LoVo (cell line): ENCODE results near the gene SETDB1.

Source experiments
- DNase-seq: peaks from one replicate; pipeline ENCODE4 v3.0.0-alpha.2; 2016; ENCODE audit warnings: low spot score

The SETDB1 gene

DNA sequence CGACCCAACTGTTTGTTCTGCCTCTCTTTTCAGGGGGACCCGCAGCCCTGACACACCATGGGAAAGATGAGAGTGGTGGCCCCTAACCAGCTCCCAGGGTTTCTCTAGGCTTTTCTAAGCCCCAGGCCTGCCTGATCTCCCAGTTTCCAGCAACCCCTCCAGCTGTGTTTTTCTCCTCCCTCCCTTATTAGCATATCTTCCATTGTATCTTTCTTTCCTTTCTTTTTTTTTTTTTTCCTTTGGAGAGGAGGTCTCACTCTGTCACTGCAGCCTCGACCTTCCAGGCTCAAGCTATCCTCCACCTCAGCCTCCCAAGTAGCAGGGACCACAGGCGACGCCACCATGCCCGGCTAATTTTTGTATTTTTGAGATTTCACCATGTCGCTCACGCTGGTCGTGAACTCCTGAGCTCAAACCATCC is 50.2 kb downstream of the SETDB1 start:
- no peak for DNase-seq

DNA sequence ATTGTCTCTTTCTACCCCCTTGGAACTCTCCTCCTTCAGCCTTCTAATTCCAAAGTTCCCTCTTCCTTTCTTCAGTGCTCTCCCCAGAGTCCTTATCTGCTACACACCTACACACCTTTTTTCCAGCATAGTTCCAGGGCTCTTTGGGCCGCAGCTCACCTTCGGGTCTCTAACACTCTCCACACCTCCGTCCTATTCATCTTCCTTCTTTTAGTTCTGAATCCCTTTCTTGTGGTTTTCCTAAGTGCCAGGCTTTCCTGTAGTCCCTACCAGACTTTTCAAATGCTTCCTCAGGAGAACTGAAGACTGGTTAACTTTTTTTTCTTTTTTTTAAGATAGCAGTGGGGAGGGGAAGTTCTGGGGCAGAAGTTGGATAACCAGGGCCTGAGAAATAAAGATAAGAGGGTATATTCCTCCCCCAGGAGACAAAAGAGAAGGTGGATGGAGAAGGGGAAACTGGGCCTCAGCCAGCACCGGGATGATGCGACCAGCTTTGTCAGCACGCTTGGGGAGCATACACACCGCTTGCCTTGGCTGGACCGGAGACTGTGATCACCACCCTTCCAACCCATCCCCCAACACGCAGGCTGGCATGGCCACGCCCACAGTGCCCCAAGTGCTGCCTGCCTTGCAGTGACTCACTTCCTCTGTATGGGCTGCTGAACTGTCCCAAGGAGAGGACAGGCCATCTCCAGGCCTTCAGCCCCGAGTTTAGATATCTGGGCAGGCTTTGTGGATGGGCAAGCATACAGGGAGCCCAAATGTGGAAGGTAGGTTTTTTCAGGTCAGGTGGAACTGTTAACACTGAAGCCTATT is 50.9 kb downstream of the SETDB1 start:
- peak; percentile 75 for DNase-seq

DNA sequence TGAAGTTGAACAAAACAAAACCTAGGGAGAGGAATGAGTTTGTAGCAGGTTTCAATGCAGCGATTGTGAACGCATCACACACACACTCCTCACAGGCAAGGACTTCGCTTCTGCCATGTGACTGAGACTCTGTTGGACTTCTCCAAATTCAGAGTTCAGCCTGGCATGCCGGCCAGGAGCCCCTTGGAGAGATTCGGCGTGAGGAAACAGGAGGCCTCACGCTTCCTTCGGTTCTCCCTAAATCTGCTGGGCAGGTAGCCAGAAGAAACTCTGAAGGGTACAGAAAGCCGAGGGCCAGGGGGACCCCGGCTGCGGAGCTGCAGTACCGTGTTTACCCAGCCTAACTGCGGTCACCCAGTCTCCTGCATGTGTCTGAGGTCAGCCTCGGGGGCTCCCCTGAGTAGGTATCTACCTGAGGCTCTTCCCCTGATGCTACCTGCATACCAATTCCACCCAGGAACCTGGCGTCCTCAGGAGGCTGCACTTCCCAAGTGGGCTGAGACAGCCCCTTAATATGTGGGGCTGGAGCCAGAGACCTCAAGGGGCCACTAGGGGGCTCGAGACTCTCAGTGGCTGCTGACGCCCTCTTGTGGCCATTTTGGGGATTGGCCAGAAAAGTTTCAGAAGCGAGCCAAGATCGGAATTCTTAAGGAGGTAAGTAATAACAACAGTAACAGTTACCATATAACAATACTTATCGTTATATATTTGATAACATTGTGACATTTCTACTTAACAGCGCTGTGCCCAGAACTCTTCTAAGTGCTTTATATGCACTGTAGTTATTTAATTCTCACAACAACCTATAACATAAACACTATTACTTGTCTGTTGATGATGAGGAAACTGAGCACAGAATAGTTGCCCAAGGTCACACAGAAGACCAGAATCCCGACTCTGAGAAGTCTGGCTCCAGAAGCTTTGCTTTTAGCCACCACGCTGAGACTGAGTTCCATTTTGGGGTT is 53.2 kb downstream of the SETDB1 start:
- DNase-seq: peak; percentile 91

DNA sequence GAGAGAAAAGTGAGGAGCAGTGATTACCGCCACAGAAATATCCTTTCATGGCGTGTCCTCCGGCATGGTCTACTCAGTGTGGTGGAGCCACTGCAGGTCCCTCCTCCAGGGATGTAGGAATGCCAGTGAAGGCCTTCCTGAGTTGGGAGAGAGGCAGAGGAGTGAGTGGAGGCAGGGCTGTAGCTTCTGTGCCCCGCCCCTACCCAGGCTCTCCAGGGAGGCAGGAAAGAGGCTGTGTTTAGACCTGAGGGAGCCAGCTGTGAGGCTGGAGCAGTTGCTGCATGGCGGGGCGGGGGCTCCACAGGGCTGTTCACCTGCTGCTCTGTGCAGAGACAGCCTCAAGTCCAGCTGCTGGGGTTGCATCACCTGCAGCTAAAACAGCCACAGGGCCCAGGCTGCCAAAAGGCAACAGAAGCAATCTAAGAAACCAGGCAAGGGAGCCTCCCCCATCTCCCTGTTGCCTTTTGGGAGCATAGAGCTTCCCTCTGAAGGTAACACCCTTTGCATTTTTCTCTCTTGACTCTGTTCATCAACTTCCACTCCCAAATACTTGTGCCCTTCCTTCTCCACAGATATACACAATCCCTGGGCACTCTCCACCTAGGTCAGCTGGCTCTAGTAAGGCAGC is 55.1 kb downstream of the SETDB1 start:
- DNase-seq: peak; percentile 34

DNA sequence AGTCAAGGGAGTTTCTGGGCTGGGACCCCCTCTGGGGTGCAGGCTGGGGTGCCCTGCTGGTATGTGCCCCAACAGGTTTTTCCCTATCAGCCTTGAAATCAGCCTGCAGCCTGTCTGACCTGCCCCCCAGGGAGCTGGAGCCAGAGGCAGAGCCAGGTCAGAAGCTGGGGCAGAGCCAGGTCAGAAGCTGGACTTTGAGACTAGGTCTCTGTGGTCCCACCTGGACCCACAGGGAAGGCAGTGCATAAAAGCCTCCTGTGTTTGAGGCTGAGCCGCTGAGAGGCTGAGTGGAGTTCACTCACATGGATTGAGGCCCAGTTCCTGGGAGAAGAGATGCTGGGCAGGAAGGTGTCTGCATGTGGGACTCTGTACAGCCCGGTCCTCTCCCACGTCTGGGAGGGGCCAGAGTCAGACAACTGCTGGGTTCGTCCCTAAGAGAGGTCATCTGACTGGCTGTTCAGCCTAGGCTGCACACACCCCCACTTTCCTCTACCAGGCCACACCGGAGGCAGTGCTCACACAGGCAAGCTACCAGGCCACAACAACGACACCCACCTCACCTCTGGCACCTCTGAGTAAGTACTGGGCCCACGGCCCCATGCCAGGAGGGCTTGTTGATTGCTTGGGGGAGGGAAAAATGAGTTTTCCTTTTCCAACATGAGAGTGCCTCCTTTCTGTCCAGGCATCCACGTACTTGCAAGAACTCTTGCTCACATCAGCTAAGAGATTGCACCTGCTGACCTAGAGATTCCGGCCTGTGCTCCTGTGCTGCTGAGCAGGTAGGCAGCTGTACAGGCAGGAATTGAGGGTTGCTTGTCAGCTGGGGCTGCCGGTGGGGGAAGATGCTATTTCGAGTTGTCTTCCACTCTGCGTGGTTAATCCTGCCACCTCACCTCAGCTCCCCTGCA is 55.9 kb downstream of the SETDB1 start, which contains the start of gene ANXA9:
Gene ANXA9 (plus strand): TSS at position 488 of the 908 bp plus-strand sequence. CDS start 814 bp downstream, outside the sequence.
- peak; percentile 34 for DNase-seq

DNA sequence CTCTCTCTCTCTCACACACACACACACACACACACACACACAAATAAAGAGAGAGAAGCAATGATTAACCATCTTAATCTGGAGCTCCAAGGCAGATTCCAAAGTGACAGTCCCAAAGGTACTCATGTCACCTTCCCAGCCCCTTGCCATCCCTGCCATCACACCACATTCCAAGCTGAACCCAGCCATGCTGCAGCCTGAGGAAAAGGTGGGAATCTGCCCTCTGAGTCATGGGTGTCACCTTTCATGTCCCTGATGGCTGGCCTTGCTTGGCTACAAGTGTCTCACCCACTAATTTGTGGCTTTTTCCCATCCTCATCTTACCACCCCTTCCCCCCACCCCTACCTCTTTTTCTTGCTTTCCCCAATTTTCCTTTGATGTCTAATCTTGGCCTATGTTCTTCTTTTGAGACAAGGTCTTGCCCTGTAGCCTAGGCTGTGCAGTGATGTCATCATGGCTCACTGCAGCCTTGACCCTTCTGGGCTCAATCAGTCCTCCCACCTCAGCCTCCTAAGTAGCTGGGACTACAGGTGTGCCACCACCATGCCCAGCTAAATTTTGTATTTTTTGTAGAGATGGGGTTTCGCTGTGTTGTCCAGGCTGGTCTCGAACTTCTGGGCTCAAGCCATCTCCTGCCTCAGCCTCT is 59.1 kb downstream of the SETDB1 start:
- no peak for DNase-seq

DNA sequence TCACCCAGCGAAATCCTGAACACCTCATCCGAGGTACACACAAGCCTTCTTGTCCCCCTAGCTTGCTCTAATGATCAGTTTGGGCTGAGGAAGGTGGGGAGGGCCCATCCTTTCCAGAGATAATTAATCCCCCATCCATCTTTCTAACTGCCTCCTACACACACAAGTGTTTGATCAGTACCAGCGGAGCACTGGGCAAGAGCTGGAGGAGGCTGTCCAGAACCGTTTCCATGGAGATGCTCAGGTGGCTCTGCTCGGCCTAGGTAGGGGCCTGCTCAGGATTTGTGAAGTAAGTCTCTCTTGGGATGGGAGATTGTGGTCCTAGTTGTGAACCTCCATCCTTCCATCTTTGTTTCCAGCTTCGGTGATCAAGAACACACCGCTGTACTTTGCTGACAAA is 61.8 kb downstream of the SETDB1 start:
- no peak for DNase-seq

DNA sequence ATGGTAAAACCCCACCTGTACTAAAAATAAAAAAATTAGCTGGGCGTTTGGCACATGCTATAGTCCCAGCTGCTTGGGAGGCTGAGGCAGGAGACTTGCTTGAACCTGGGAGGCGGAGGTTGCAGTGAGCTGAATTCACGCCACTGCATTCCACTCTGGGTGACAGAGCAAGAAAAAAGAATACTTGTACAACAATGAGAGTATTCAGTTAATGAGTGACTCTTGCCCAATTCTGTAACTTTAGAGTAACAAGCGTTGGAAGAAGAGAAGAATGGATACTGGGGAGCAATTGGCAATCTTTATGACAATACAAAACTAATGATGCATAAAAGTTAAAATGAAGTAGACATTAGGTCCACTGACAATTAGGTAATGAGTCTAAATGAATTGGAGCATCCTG is 66.5 kb downstream of the SETDB1 start:
- no peak for DNase-seq

DNA sequence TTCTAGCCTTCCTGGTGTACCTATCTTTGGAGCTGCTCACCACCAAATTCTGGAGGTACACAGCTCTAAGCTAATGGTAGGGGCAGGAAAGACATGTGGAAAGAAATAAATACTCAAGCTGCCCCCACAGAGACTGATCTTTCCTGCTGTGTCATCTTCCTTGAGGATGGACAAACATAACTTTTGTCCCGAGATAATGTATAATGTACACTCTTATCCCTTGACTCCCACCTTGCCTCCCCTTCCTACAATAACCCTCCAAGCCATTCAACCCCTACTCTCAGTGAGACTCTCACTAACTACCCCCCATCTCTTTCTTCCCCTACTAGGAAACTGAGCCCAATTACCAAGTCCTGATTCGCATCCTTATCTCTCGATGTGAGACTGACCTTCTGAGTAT is 68.1 kb downstream of the SETDB1 start:
- DNase-seq: no peak

DNA sequence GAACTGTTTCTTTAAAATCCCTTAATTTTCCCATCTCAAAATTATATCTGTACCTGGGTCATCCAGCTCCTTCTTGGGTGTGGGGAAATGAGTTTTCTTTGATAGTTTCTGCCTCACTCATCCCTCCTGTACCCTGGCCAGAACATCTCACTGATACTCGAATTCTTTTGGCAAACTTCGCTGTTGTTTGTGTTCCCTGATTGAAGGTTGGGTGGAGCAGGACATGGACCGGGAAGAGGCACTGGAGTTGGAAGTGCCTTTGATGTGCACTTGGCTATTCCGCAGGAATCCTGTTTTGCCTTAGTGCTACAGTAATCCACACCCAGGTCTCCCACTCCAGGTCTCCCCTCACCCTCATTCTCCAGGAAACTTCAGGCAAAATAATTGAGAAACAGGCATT is 69.3 kb downstream of the SETDB1 start:
- no peak for DNase-seq

DNA sequence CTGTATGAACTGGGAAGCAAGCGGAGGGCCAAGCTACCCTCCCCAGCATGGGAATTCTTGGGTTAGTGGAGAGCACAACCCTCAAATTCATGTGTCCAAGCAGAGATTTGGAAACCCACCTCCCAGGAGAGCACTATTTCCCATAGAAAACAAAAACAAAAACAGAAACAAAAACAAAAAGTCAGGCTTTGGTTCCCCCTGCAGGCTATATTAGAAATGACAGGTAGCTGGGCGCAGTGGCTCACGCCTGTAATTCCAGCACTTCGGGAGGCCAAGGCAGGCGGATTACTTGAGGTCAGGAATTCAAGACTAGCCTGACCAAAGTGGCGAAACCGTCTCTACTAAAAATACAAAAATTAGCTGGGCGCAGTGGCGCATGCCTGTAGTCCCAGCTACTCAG is 69.7 kb downstream of the SETDB1 start:
- DNase-seq: no peak

DNA sequence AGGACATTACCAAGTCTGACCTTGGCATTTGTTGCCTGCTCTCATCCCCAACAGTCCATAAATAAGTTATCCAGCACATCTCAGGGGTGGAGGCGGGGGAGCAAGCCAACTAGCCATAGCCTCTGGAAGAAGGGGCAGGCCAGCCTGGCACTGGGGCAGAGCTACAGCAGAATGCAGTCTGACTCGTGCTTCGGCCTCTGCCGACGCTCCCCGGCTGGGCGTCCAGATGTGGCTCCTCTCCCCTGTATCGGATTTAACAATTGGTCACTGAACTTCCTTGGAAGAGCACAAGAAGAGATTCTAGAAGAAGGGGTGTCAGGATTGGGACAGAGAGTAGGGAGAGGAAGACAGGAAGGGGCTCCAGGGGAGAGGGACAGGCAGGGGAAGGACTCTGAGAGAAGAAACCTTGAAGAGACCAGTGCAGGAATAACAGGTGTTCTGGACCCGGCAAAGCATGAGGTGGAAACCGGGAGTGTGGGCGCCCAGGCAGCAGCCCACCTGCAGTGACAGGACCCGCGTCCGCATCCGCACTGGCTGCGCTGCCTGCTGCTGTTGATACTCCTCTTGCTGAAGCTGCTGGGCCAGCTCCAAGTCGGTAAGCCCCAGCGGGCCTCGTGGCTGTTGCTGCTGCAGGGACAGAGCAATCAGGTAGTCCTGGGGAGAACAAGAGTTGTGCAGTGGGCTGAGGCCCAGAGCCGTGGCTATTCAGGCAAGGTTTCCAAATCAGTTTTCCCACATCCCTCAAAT is 71.1 kb downstream of the SETDB1 start:
- no peak for DNase-seq

DNA sequence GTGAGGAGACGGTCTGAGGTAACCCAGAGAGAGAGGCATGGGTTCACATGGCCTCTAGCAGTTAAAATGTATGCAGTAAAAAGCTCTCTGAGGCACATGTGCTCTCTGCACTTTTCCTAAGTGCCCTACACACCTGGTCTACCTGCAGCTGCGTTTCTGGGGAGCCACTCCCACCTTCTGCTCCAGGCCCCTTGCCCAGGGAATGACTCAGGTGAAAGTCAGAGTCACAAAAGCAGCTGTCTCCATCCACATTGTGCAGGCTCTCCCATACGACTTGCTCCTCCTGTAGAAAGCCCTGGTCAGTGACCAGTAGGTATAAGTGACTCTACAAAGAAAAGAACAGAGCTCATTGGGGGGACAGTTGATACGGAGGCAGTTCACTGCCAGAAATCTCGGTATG is 71.8 kb downstream of the SETDB1 start:
- DNase-seq: no peak

DNA sequence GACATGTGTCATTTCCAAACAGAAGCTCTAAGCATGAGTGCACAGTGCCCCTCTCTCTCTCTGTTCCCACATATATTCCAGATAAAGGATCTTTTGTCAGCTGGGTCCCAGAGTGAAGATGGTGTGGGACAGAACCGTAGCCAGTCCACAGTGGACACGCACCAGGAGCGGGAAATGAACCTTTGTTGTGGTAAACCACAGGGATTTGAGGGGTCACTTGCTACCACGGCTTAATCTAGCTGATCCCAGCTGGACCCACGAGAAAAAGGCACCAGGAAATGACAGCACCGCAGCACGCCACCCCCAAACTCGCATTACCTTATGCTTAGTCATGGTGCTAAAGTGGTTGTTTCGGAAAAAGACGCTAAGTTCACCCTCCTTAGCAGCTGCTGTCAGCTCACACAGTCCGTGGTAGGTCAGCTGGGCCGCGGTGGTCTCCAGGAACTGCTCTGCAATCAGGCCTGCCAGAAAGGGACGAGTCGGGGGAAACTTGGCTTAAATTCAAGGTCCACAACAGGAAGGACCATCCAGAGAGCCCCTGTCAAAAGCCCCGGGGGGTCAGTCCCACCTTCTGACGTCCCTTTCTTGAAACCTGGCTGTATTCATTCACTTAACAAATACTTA is 73.0 kb downstream of the SETDB1 start:
- no peak for DNase-seq

DNA sequence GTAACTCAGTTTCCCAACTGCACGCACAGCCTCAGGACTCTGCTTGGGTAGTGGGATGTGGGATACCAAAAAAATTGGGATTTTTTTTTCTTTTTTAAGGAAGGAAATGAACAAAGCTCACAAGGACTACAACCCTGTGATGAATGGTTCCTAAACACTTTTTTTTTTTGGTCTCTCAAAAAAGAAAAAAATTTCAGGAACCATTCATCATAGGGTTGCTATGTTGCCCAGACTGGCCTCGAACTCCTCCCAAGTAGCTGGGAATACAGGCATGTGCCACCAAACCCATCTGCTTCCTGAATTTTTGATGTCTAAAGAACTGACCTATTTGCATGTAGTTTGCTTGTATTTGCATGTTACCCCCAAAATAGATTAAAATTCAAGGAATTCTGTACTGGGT is 73.8 kb downstream of the SETDB1 start:
- DNase-seq: no peak

DNA sequence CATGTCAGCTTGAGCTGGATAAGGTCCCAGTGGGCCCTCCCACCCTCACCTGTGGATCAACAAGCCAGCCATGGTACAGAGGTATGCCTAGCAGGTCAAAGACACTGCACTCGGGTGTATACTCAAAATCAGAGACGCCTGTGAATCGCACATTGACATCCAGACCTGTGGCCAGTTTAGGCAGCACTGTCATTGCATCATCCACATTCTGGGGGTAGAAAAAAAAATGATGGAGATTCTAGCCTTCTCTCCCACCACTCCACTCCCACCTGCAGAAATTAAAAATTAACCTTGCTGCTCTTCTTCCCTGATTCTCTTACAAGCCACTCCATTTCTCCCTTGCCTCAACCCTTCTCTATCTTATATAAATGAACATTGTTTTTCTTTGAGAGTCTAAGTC is 74.2 kb downstream of the SETDB1 start:
- DNase-seq: no peak

DNA sequence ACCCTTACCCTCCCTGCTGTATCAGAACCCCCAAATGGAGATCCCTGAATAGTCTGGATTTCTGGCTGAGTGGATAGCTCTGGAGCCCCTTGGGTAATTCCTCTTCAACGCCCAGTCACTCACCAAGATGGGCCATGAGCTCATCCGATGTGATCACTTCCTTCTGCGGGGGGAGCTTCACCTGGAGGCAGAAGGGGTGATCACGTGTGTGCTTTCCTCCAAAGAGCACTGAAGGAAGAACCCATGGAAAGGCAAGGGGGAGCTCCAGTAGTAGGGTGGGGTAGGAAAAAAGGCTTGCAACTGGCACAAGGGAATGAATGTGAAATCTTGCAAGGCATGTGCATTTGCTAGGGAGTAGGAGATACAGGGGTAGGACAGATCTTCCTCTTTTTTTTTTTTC is 75.4 kb downstream of the SETDB1 start:
- DNase-seq: no peak

DNA sequence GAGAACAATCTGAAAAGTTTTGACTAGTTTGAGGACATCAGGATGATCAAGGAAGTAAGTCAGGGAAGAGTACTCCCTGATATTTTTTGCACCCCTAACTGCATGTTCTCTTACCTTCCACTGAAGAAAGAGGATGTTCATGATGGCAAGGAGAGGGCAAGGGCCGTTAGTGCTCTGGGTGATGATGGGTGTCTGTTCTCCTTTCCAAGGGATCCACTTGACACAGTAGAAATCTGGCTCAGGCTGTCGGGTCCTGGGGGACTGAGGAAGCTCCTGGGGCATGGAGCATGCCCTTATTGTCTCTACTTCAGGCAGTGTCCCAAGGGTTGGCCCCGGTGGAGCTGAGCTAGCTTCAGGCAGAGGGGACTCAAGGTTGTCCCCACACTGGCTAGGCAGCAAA is 75.9 kb downstream of the SETDB1 start:
- DNase-seq: no peak

DNA sequence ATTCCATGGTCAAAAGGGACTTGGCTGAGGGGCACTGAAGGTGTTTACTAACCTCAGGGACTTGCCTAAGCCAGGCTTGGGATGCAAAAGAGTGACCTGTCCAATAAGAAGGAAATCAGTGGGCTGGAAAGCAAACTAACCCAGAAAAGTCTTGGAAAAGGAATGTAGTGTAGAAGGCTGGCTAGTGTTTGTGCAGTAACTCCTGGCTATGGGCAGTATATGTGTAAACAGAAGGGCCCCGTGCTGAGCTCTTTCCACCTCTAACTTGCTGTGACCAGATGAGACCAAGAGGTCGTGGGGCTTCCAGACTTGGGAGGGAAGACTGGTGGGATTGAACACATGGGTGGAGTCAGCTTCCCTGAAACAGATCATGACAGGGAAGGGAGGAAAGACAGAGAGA is 76.4 kb downstream of the SETDB1 start:
- no peak for DNase-seq

DNA sequence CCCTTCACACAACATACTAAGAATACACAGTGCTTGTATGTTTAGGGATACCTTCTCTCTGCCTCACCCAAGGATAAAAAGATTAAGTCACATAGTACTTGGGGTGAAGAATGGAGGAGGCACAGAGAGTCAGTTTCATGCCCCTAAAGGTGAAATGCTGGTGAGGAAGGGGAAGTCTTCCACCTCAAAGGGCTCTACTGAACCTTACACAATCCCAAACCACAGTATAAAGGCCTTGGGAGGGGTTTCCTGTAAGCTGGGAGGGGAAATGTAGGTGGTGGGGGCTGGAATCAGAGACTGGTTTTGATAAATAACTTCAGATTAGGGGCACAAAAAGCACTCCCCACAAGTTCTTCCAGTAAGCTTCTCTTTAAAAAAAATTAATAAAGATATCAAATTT is 77.0 kb downstream of the SETDB1 start:
- no peak for DNase-seq
